GM19351 (cell line): ENCODE results near the gene HSPB6.
A peak's percentile ranks its signal among the peaks of the same experiment; 100 is the strongest.
"Not testable (repeated sequence)": the region's sequence is repeated elsewhere in the genome, so short reads cannot be mapped to it uniquely, and the experiment has no call there.

Source experiments
- ATAC-seq: cut with Tn5 transposase; IDR thresholded peaks from one replicate; pipeline ENCODE4 v1.9.1; 2021; ENCODE audit warnings: mild to moderate bottlenecking, moderate library complexity; ENCODE audit not compliant: unreplicated experiment

Gene HSPB6

DNA sequence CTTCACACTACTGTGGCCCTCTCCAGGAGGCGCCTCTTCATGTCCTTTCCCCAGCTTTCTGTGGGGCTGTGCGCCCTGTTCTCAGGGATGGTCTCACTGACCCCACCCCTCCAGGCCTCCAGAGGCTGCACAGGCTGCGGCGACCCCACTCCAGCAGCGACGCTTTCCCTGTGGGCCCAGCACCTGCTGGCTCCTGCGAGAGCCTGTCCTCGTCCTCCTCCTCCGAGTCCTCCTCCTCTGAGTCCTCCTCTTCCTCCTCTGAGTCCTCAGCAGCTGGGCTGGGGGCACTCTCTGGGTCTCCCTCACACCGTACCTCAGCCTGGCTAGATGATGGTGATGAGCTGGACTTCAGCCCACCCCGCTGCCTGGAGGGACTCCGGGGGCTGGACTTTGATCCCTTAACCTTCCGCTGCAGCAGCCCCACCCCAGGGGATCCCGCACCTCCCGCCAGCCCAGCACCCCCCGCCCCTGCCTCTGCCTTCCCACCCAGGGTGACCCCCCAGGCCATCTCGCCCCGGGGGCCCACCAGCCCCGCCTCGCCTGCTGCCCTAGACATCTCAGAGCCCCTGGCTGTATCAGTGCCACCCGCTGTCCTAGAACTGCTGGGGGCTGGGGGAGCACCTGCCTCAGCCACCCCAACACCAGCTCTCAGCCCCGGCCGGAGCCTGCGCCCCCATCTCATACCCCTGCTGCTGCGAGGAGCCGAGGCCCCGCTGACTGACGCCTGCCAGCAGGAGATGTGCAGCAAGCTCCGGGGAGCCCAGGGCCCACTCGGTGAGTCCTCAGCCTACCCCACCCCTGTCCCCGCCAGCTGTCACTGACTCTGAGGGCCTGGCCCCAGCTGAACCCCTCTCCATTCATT, 29.7 kb upstream of the HSPB6 start:
- ATAC-seq: no peak

DNA sequence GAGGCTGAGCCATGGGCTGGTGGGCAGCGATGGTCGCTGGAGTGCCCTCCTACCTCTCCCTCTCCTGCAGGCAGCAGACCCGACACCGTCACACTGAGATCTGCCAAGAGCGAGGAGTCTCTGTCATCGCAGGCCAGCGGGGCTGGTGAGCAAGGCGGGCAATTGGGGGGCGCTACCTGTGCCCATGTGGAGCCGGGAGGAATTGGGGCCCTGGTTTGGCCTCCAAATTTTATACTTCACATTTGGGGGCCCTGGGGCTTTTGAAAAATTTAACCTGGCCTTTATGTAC, 28.5 kb upstream of the HSPB6 start:
- no peak for ATAC-seq

DNA sequence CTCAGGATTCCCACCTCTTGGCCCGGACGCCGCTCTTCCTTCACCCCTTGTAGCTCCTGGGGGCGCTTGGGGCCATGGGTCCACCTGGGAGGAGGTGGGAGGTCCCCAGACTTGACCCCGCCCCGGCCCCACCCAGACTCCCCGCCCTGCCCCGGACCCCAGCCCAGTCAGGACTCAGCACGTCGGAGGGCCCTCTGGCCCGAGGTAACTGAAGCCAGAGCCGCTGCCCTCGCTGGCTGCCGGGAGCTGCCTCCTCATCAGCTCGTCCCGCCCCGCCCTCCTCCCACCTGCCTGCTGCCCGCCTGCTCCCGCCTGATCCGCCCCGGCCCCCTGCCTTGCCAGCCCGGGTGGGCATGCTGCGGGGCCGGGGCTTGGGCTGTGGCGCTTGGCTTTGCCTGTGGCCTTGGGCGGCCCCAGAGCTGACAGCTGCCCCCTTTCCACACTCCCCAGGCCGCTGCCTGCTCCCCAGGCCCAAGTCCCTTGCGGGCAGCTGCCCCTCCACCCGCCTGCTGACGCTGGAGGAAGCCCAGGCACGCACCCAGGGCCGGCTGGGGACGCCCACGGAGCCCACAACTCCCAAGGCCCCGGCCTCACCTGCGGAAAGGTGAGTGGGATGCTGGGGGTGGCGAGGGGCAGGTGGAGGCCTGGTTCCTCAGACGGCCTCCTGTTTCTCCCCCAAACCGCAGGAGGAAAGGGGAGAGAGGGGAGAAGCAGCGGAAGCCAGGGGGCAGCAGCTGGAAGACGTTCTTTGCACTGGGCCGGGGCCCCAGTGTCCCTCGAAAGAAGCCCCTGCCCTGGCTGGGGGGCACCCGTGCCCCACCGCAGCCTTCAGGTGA, 27.9 kb upstream of the HSPB6 start:
- ATAC-seq: no peak

DNA sequence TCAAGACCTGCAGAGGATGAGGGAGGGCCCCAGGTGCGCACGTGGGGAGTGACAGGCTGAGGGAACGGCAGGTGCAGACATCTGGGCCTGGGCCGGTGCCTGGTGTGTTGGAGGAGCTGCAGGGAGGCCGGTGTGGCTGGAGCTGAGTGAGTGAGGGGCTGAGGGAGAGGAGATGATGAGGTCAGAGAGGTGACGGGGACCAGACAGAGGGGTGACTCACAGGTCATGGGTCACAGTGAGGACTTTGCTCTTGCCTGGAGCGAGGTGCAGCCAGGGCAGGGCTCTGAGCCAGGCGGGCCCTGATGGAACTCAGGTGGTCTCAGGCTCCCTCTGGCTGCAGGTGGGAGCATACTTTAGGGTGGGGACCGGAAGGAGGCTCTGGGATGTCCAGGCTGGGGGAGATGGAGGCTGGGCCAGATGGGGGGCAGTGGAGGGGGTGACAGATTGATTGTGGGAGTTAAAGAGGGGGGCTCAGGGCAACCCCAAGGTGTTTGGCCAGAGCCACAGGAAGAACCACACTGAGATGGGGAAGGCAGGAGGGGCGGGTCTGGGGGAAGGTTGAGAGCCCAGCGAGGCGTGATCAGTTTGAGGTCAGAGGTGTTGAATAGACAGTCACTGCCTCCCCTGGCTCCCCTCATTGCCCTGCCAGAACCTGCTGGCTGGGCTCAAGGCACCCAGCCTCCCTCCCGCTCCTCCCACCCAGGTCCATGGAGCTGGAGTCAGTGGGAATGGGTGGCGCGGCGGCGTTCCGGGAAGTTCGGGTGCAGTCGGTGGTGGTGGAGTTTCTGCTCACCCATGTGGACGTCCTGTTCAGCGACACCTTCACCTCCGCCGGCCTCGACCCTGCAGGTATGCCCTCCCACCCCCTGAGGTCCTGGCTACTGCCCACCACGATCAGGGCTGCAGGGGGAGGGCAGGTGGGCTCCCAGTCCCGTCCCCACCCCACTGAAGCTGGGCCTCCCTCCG, 26.9 kb upstream of the HSPB6 start:
- no peak for ATAC-seq

DNA sequence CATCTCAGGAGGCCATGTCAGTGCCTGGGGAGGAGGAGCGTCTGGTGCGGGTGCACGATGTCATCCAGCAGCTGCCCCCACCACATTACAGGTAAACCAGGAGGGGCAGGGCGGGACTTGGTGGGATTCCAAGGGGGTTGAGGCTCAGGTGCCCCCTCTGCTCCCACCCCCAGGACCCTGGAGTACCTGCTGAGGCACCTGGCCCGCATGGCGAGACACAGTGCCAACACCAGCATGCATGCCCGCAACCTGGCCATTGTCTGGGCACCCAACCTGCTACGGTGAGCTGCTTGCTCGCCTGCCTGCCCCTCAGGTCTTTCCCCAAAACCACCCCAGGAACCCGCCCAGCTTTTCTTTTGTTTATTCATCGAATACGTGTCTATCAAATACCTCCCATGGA, 25.8 kb upstream of the HSPB6 start:
- ATAC-seq: no peak

DNA sequence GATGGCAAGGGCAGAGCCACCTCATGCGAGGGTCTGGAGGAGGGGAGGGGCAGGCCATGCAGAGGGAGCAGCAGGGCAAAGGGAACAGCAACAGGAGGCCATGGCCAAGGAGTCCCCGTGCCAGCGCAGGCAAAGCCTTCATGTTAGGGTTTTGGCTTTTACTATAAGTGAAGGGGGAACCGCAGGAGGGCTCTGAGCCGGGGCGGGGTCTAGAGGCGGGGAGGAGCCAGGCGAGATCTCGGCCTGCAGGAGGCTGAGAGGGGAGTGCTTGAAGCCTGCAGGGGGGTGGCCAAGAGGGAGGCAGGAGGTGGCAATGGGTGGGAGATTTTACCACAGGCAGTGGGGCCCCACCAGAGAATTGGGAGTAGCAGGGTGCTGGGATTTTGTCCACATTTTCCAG, 24.8 kb upstream of the HSPB6 start:
- no peak for ATAC-seq

DNA sequence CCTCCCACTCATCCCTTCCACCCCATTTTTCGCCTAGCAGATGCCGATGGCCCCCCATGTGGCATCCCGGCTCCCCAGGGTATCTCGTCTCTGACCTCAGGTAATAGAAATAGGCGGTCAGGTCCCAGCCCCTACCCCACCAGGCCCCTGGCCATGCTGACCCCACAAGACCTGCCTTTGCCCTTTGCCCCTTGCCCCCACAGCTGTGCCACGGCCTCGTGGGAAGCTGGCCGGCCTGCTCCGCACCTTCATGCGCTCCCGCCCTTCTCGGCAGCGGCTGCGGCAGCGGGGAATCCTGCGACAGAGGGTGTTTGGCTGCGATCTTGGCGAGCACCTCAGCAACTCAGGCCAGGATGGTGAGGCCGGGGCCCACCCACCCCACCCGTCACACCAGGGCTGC, 23.9 kb upstream of the HSPB6 start:
- ATAC-seq: no peak

DNA sequence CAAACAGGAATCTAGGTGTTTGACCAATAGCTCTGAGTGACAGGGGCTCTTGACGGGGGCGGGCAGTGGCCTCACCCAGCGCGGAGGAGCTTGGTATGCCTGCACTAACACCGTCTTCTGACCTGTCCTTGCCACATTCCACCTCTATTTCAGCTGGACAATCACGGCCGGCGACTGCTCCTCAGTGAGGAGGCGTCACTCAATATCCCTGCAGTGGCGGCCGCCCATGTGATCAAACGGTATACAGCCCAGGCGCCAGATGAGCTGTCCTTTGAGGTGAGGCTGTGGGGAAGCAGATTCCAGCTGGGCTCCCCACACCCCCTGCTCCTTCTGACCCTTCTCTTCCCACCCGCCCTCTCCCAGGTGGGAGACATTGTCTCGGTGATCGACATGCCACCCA, 23.2 kb upstream of the HSPB6 start:
- ATAC-seq: no peak

DNA sequence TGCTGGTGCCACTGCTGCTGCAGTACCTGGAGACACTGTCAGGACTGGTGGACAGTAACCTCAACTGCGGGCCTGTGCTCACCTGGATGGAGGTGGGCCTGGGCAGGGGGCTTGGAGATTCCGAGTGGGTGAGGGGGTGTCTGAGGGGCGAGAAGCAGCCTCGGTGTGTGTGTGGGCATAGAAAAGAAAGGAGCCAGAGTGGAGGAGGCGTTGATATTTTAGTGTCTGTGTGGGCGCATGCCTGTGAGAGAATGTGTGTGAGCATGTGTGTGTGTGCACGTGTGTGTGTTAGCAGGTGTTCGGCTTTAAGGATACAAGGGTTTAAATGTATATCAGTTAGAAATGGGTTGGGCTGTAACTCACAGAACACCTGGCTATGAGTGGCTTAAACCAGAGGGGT, 22.2 kb upstream of the HSPB6 start:
- ATAC-seq: no peak

DNA sequence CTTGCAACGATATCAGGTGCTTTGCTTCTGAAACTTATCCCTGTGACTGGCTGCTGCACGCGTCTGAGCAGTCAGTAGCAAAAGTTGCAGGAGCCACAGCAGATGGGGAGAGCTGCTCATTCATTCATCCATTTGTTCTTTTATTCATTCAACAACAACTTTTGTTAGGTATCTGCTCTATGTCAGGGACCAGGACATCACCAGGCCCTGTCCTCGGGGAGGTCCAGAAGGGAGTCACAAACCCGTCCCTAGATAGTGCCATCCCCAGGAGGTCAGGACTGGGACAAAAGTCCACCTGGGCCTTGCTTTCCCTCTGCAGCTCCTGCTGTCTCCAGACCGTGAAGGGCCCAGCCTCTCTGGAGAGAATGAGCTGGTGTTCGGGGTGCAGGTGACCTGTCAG, 21.1 kb upstream of the HSPB6 start:
- ATAC-seq: no peak

DNA sequence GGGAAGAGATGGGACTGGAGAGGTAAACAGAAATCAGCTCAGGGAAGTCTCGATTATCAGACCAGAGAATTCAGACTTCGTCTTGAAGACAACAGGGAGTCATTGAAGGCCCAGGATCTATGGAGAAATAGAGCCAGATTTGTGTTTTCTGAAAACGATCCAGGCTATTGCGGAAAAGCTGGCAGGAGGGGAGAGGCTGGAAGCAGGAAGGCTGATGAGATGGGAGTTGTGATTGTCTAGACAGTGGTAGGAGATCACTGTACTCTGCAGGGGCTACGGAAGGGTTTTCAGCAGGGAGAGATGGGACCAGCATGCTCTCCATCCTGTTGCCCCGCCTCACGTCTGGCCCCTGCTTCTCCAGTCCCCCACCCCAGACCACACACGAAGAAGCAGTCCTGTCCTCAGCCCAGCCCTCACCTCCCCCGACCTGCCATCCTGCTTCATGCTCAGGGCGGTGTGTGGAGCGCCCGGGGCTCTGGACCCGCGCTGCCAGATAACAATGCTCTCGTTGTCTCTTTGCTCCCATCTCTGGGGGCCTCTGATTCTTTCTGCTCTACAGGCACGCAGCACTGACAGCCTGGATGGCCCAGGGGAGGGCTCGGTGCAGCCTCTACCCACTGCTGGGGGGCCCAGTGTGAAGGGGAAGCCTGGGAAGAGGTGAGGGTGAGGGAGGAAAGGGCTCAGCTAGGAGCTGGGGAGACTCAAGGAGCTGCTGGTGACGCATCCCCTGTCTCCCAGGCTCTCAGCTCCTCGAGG, 20.4 kb upstream of the HSPB6 start:
- ATAC-seq: no peak

DNA sequence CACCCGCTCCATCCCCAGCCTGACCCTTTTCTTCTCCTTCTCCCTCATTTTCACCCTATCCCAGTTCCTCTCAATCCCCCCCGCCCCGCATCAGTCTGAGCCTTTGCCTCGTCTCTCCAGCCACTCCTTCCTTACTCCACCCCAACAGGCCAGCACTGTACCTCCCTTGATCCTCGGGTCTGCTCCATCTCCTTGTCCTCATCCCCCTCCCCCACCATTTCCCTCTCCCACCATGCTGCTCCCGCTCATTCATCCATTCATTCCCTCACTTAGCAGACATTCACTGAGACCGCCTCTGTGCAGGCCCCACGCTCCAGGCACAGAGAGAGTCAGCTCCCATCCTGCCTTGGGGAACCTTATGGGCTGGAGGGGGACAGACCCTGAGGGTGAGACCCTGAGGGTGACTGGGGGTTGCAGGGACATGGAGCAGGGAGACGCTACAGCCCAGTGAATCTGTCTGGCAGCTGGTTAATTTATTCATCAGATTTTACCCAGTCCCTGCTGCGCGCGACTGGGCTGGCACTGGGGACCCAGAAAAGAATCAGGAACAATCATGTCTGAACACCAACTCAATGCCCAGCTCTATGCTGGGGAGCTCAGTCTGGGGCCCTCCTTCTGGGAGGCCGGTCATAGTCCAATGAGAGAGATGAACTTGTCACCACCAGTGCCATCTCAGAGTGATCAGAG, 19.4 kb upstream of the HSPB6 start:
- no peak for ATAC-seq

DNA sequence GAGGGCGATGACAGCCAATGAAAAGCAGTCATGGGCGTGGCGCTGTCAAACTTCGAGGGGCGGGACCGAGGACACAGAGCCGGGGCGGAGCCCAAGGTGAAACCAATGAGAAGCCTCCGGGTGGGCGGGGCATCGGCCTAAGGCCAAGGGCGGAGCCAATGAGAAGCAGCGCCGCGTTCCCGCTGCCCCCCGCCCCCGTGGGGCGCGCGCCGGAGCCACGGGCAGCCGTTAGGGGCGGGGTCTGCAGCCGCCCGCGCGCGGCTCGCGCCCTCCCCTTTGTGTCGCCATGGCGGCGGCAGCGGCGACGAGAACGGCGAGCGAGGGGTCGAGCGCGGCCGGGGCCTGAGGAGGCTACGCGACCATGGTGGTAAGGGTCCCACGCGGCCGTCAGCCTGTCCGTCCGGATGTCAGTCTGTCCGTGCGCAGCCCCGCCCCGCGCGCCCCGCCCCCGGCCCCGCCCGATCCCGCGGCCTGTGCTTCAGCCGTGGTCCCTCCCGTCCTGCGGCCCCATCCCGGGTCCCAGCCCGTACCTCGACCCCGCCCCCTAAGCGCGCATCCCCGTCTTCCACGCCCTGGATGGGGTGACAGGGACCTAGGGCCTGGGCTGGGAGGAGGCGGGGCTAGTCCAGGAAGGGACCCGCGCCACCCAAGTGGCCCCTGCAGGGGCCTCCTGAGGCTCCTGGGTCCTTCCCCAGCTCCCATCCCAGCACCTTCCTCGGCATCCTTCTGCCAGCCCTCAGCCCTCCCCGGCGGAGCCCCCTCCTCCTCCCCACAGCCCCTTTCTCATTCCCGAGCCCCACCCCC, 18.7 kb upstream of the HSPB6 start, which contains the start of gene ARHGAP33:
ARHGAP33 (plus strand) TSS at position 267 of the 804 bp plus-strand sequence; CDS start at position 362, 95 bp downstream.
- peak; percentile 93 for ATAC-seq

DNA sequence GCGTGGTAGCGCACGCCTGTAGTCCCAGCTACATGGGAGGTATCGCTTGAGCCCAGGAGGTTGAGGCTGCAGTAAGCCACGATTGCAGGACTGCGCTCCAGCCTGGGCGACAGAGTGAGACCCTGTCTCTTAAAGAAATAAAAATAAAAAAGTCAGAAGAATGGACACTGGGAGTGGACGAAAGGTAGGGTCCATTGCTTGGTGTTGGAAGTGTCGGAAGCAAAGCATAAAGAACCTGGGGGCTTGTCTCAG, 18.1 kb upstream of the HSPB6 start:
- ATAC-seq: no peak

DNA sequence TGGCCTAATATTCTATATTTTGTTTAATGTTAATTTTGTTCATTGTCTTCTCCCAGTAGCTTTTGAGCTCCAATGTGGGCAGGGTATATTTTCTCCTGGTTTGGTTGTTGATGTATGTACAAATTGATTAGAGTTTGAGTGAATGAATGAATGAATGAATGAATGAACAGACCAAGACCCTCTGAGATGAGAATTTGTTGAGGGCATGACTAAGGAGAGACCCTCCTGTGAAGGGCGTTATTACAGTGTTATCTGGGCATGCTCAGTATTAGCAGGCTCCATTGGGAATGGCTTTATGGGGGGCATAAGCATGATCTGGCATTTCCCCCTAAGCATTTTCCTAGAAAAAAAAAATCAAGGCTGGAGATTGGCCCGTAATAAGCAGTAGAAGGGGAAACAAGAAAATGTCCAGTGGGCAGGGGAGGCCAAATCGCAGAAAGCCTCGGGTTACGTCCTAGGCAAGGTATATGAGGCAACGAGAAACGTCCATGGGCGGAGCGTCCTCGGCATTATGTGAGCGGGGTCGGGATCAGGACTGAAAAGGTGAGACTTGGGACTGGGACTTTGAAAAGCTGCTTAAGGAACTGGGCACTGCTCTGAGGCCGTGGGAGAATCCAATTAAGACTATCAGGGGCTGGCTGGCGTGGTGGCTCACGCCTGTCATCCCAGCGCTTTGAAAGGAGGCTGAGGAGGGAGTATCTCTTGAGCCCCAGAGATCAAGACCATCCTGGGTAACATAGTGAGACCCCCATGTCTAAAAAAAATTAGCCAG, 17.6 kb upstream of the HSPB6 start:
- ATAC-seq: no peak

DNA sequence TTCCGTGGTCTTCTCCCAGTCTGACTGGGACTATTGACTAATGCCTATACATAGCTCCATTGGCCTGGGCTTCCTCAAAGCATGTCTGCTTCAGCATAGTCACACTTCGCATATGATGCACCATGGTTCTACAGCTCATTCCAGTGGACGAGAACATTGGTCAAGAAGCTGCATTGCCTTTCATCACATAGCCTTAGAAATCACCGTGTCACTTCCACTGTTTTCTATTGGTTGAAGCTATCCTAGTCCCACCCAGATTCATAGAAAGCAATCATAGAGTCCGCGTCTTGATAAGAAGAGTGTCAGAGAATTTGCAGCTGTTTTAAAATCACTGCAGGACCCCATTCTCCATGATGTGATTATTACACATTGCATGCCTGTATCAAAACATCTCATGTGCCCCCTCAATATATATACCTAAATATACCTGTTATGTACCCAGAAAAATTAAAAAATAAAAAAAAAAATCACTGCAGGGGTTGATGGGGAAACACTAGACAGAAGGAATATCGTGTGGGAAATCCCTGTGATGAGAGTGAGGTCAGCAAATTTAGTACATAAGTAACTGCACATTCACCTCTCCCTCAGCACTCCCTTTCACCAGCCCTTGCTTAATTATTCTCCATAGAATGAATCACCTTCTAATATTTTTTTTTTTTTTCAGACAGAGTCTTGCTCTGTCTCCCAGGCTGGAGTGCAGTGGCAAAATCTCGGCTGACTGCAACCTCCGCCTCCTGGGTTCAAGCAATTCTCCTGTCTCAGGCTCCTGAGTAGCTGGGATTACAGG, 16.4 kb upstream of the HSPB6 start:
- no peak for ATAC-seq

DNA sequence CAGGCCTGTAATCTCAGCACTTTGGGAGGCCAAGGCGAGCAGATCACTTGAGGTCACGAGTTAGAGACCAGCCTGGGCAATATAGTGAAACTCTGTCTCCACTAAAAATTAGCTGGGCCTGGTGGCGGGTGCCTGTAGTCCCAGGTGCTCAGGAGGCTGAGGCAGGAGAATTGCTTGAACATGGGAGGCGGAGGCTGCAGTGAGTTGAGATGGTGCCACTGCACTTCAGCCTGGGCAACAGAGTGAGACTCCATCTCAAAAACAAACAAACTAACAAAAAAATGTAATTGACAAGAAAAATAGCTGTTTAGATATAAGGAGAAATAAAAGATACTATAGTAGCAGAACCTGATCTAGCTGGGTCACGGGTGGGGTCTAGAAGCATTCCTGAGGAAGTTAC, 15.5 kb upstream of the HSPB6 start:
- ATAC-seq: not testable (repeated sequence)

DNA sequence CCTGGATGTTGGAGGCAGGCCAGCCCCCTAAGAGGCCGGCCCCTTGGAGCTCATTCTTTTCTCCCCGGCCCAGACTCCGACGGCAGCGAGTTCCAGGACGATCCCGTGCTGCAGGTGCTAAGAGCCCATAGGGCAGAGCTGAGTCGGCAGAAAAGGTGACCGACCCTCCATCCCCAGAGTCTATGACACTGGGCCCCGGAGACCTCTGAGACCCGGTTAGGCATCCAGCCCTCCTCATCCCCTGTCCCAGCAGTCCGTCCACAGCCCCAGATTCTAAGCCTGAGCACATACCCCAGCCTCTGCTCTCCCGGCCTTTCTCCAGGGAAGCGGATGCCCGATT, 11.2 kb upstream of the HSPB6 start:
- ATAC-seq: no peak
